Measurements from ENCODE around the gene ZNF699.
"Not testable (repeated sequence)": the region's sequence is repeated elsewhere in the genome, so short reads cannot be mapped to it uniquely, and the experiment has no call there.

ZNF699 gene

DNA sequence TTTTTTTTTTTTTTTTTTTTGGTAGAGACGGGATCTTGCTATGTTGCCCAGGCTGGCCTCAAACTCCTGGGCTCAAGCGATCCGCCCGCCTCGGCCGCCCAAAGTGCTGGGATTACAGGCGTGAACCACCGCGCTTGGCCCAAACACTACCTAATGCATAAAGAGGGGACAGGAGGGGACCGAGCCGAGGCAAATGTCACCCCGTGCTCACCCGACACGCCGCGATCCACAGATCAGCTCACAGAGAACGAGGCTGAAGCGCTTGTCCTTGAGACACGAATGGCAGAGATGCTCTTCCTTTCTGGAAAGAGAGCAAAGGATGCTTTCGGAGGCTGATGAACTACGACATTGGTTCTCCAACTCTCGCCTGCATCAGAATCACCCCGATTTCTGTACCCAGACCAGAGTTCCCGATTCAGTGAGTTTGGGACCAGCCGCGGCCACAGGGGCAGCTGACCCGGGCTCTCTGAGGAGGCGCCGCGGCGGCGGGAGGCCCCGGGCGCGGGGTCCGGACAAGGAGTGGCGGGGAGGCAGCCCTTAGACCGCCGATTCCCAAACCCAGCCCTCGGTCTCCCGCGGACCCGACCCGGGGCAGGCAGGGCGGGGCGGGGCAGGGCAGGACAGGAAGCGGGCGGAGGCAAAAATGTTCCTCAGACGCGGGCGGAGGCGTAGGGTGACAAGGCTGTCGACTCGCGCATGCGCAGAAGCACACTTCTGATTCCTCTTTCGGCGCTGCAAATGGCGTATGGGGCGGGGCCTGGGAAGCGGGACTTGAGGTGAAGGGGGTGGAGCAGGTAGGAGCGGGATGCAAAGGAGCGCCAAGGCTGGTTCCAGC lies at the start of gene ZNF699:
Gene ZNF699, minus strand, starts transcription at position 700 of the 835 bp plus-strand sequence. CDS start 4,719 bp downstream, outside the sequence.
- DNase-seq, result peak; percentile 99

DNA sequence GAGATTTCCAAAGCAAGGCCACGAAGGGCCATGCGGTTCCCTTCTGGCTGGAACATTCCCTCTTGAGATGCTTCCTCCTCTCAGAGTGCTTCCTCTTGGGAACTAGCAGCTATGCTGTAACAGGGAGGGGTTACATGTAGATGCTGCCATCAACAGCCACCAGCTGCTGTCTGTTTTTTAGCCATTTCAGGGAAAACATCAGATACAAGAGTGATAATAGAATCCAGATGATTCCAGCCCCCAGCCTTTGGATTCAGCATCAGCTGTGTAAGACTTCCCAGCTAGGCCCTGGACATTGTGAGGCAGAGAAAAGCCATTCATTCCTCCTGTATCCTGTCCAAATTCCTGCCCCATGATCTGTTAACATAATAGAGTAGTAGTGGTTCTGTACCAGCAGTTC lies 45.0 kb upstream of the ZNF699 start:
- no peak for DNase-seq

DNA sequence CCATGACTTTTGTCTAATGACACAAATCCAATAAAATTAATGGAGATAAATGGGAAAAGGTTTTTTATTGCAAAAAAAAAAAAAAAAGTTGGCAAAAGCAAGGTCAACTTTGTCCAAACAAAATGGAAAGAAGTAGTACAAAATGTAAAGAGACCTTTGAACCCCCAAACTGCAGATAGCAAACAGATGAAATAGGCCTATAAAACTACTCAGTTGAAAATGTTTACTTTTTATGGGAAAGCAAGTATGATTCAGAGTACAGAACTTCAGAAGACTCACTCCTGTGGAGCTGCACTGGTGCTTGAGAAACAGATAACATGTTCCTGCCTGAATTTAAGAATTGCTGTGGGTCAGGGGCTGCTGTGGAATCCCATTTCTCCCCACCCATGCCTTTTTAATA lies 43.4 kb upstream of the ZNF699 start:
- DNase-seq, result no peak

DNA sequence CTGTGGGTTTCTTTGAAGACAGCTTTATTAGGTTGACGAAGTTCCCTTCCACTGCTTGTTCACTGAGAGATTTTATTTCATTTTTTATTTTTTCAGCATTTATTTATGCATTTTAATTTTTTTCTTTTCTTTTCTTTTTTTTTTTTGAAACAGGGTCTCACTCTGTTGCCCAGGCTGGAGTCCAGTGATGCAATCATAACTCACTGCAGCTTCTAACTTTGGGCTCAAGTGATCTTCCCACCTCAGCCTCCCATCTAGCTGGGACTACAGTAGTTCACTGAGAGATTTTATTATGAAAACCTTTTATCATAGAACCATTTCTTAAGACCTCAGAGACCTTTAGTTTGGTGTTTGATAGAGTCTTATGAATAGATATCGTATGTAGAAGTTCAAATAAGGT lies 42.9 kb upstream of the ZNF699 start:
- no peak for DNase-seq

DNA sequence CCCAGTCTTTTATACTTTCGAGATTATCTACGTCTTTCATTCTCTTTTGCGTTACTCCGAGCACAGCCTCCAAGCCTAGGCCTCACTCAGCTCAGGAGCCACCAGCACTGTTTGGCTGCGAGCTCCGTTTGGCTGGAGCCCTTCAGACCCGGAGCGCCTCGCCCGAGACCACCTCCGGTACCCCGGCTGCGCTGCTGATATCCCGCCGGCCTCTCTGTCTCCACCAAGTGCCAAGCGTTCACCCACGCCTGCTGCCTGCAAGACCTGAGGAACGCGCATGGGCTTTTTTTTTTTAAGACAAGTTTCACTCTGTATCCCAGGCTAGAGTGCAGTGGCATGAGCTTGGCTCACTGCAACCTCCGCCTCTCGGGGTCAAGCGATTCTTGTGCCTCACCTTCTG lies 39.0 kb upstream of the ZNF699 start:
- DNase-seq, result no peak

DNA sequence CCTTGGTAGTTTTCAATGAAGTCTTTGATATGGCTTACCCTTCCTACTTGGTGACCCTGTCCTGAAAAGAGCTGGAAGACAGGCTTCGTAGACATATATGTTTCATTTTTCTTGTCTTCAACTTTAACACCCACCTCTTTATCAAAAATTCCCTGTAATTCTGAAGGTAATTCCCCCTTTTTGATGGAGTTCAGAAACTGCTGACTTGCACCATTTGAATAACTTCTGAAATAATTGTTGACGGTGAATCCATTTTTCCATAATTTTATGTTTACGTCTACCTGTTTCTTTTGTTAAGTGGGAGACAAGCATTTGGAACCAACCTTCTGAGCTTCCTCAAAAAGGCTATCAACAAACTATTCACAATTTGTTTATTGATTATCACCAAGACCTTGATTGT lies 38.6 kb upstream of the ZNF699 start:
- no peak for DNase-seq

DNA sequence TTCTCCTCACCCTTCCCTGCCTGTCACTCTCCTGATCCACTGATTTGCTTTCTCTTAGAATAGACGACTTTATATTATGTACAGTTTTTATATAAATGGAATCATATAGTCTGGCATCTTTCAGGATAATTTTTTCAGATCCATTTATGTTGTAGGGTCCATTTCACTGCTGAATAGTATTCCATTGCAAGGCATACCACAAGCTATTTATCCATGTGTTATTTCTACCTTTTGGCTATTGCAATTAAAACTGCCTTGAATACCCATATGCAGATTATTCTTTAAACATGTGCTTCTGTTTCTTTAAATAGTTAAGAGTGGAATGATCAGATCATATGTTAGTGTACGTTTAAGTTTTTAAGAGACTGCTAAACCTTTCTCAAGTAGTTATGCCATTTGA lies 35.4 kb upstream of the ZNF699 start:
- no peak for DNase-seq

DNA sequence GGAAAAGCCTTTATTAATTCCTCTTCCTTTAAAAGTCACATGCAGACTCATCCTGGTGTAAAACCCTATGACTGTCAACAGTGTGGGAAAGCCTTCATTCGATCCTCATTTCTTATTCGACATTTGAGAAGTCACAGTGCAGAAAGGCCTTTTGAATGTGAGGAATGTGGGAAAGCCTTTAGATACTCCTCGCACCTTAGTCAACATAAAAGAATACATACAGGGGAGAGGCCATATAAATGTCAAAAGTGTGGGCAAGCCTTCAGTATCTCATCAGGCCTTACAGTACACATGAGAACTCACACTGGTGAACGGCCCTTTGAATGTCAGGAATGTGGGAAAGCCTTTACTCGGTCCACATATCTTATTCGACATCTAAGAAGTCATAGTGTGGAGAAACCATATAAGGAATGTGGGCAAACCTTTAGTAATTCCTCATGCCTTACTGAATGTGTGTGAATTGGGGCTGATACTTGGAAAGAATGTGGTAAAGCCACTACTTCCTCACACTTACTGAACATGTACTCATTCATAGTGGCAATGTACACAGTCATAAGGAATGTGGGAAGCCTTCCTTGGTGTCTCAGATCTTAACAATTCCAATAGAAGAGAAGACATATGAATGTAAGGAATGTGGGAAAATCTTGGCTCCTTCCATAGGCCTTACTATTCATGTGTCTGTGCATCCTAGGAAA lies 33.1 kb upstream of the ZNF699 start:
- DNase-seq, result no peak

DNA sequence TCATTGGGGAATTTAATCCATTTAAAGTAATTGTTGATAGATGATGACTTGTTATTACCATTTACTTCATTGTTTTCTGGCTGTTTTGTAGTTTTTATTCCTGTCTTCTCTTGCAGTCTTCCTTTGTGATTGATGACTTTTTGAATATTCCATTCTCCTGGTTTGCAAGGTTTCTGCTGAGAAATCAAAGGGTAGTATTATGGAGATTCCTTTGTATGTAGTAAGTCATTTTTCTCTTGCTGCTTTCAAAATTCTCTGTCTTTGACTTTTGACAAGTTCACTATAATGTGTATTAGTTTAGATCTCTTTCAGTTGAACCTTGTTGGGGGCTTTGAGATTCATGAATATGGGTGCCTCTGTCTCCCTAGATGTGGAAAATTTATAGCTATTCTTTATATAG lies 20.4 kb upstream of the ZNF699 start:
- no peak for DNase-seq

DNA sequence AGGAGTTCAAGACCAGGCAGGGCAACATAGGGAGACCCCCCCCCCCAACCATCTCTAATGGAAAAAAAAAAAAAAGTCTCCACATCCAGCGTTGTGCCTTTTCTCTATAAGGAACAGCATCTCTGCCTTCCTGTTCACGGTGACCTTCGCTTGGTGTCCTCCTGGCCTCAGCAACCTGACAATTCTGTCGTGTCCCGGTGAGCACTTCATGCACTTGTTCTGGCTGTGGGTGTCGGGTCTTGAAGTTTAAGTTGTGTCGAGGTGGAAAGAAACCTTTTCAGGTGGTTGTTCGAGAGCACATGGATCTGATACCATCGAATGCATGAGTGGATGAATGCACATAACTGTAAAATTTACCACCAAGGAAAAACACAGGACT lies 14.9 kb upstream of the ZNF699 start:
- DNase-seq, result no peak

DNA sequence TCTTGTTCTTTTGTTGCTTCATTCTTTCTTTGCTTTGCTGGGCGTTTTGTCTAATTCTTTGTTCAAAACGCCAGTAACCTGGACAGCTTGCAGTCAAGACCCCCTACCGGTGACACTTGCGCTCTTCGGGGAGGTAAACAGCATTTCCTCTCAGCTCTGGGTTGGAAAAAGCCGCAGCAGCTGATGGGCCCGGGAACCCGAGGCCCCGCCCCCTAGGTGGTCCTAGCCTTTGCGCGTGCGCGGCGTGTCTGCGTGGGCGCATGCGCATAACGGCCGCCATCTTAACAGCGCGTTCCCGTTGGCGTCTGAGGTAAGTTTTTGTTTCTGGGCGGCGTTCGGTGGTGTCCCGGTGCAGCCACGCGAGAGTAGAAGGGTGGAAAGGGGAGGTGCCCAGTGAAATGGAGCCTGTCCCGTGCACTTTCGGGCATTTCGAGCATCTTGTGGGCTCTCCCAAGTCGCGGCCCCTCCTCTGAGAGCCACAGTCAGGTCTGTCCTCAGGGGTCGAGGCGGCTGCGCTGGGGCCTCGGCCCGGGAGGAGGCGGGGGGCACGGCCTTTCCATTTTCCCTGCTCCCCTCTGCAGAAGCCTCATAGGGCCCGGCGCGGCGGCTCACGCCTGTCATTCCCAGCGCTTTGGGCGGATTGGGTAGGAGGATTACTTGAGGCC lies 14.4 kb upstream of the ZNF699 start, which contains the start of gene ZNF559:
Gene ZNF559, plus strand, starts transcription at position 261 of the 665 bp plus-strand sequence. CDS start 14,371 bp downstream, outside the sequence.
- peak; percentile 96 for DNase-seq

DNA sequence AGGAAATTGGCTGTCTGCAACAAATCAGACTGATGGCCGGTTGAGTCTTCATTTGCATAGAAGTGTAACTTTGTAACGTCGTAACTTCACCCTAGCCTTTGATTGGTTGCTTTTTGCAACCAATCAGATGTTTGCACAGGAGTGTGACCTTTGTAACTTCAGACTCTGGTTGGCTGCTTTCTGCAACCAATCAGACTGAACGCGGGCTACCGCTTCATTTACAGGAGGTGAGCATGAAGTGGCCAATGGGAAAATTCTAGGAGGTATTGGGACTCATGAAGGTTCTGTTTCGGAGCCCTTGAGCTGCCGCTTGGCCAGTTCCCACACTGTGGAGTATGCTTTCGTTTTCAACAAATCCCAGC lies 13.9 kb upstream of the ZNF699 start:
- no peak for DNase-seq

DNA sequence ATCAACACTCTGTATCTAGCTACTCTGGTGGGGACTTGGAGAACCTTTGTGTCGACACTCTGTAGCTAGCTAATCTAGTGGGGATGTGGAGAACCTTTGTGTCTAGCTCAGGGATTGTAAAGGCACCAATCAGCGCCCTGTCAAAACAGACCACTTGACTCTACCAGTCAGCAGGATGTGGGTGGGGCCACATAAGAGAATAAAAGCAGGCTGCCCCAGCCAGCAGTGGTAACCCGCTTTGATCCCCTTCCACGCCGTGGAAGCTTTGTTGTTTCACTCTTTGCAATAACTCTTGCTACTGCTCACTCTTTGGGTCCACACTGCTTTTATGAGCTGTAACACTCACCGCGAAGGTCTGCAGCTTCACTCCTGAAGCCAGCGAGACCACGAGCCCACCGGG lies 12.6 kb upstream of the ZNF699 start:
- DNase-seq, result not testable (repeated sequence)

DNA sequence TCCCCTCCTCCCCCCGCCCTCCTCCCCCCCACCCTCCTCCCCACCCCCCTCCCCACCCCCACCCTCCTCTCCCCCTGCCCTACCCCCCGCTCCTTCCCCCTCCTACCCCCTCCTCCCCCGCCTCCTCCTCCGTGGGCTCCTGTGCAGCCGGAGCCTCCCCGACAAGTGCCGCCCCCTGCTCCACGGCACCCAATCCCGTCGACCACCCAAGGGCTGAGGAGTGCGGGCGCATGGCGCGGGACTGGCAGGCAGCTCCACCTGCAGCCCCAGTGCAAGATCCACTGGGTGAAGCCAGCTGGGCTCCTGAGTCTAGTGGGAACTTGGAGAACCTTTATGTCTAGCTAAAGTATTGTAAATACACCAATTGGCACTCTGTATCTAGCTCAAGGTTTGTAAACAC lies 12.1 kb upstream of the ZNF699 start:
- not testable (repeated sequence) for DNase-seq

DNA sequence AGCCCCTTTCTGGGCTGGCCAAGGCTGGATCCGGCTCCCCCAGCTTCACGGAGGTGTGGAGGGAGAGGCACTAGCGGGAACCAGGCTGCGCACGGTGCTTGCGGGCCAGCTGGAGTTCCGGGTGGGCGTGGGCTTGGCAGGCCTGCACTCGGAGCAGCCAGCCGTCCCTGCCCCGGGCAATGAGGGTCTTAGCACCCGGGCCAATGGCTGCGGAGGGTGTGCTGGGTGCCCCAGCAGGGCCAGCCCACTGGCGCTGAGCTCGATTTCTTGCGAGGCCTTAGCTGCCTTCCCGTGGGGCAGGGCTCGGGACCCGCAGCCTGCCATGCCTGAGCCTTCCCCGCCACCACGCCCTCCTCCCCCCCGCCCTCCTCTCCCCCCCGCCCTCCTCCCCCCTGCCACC lies 11.7 kb upstream of the ZNF699 start:
- no peak for DNase-seq

DNA sequence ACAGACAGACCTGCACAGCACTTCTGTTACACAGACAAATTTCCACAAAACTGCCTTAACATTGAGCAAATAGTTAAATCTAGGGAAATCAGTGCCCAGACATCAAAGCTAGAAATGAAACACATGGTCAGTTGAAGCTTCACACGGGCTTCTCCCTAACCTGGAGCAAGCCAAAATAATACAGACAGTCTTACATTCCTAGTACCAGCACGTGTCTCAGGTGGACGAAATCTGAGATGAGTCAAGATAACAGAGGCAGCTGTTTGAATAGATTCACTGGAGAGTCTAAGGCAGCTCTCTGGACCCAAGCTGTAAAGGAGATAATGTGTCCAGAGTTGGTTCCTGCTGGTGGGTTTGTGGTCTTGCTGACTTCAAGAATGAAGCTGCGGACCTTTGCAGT lies 4.1 kb upstream of the ZNF699 start:
- no peak for DNase-seq

DNA sequence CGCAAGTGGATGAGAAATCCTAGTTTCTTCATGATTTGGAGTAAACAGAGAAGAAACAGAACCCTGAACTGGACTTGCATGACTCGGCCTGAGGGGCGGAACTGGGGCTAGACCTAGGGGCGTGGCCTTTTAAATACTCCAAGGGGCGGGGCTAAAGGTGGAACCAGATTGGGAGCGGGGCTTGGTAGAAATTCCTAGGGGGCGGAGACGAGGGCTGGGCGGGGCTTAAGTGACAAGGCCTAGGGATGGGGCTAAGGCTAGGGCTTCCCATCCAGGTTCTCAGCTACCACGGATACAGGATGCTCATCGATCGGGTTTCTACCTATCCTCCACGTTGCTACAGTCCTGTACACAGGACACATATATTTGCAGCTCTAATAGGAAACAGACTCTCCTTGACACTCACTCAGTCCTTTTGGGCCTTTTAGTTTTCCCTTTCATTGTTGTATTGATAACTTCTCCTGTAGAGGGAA lies 372 bp upstream of the ZNF699 start:
- peak; percentile 83 for DNase-seq

DNA sequence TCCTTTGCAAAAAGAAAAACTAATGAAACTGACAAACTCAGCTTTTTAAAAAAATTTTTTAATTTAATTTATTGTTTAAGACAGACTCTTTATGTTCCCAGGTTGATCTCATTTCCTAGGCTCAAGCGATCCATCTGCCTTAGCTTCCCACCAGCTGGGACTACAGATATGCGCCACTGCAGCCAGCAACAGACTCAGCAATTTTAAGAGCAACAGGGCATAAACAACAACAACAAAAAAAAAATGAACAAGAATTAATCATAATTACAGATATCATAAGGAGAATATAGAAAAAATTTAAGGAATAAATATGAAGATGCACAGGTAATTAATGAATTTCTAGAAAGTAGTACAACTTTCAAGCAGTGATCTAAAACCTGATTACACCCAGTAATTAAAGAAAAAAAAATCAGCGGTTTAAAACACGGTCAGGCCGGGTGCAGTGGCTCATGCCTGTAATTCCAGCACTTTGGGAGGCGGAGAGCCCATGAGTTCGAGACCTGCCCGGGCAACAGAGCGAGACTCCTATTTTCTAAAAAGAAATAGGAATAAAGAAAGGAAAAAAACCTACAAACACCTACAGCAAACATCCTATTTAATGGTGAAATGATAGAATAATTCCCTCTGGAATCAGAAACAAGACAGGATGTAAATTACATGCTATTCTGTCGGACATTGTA lies 1.4 kb downstream of the ZNF699 start:
- DNase-seq, result no peak

DNA sequence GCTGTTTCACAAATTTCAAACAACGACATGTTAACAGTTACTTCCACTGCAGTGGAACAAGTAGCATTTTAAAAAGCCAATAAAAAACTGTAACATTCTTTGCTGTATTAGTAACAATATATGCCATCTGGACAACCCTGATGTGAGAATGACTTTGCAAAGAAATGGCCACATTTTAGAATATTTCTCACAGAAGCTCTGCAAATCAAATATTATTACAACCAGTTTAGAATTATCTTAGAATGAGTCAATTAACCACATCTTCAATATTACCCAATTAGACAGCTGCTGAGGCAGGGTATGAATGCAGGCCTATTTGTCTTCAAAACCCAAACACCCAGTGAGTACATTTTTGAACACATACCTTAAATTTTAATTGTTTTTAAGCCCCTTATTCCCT lies 3.2 kb downstream of the ZNF699 start:
- no peak for DNase-seq

DNA sequence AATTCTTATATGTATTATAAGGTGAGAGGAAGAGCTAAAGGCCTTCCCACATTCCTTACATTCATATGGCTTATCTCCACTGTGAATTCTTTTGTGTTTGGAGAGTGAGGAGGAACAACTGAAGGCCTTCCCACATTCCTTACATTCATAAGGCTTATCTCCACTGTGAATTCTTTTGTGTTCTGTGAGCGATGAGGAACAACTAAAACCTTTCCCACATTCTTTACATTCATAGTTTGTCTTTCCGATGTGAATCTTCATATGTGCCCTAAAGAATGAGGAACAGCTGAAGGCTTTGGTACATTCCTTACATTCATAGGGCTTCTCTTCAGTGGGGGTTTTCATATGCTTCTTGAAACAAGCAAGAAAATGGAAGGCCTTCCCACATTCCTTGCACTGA lies 13.3 kb downstream of the ZNF699 start:
- no peak for DNase-seq

DNA sequence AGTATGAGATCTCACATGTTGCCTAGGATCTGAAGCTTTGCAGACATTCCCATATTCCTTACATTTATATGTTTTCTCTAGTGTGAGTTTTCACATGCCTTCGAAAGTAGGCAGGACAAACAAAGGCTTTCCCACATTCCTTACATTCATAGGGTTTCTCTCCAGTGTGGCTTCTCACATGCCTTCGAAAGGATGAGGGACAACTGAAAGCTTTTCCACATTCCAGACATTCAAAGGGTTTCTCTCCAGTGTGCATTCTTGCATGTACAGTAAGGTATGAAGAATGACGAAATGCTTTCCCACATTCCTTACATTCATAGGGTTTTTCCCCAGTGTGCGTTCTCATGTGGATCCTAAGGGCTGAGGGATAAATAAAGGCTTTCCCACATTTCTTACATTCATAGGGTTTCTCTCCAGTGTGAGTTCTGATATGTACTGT lies 14.2 kb downstream of the ZNF699 start:
- DNase-seq, result no peak

DNA sequence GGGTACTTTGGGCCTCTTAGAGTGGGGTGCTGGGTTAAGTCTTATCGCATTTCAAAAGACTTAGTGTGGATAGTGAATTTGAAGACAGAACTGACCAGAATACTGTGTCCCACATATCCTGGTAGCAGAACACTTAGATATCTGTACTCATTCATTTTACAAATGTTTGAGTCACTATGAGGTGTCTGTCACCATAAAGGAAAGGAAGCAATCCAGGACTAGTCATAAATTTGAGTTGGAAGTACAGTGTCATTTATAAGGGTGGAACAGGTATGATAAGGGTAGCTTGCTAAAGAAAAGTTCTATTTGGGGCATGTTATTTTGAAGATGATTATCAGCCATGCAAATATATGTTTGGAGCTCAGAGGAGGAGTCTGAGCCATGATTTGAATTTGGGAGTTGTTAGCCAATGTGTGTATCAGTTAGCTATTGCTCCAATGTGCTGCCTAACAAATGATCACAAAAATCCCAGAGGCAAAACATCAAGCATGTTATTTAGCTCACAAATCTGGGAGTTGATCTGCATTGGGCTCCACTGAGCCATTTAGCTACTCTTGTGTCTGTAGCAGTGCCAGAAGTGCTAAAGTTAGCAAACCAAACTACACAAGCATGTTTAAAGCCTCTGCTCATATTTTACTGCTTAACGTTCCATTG lies 20.3 kb downstream of the ZNF699 start:
- DNase-seq, result no peak

DNA sequence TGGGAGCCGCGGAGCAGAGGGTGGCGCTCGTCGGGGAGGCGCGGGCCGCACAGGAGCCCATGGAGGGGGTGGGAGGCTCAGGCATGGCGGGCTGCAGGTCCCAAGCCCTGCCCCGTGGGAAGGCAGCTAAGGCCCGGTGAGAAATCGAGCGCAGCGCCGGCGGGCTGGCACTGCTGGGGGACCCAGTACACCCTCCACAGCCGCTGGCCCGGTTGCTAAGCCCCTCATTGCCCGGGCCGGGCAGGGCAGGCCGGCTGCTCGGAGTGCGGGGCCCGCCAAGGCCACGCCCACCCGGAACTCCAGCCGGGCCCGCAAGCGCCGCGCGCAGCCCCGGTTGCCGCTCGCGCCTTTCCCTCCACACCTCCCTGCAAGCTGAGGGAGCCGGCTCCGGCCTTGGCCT lies 26.2 kb downstream of the ZNF699 start:
- DNase-seq, result peak; percentile 16

Data from stimulated activated CD4-positive, alpha-beta T cell treated with anti-CD3 and anti-CD28 coated beads, Interleukin-4, amount 100 ng/mL, for 1 hour (primary cell).